ENCODE measurements around the gene GPR183.

- no peak for TF ChIP-seq CTCF (IDR thresholded peaks at IDR 0.05)
- no peak for TF ChIP-seq POLR2A (IDR thresholded peaks at IDR 0.05)
- no peak for TF ChIP-seq POLR2AphosphoS5 (IDR thresholded peaks at IDR 0.05)
- TF ChIP-seq EP300 (IDR thresholded peaks at IDR 0.05; ENCODE audit: low read depth): no peak
These were observed 16.3 kb upstream of the GPR183 start for GRCh38 chr13:99323488-99323887.

All from transverse colon (tissue), 4 donors.